NT2/D1 (cell line): ENCODE data around the gene SP8.

Source experiments
- SUZ12 ChIP-seq: IDR thresholded peaks from 2 replicates; pipeline ENCODE4 v1.6.1; 2011; ENCODE audit not compliant: insufficient read length, insufficient read depth; ENCODE audit errors: extremely low read depth
- YY1 ChIP-seq: IDR thresholded peaks from 2 replicates; pipeline ENCODE4 v1.6.1; 2011; ENCODE audit not compliant: insufficient read length, insufficient read depth
- ZNF274 ChIP-seq: IDR thresholded peaks from 2 replicates; pipeline ENCODE4 v1.6.1; 2011; ENCODE audit warnings: mild to moderate bottlenecking, low read depth, low read length

- no peak for TF ChIP-seq YY1
- no peak for TF ChIP-seq ZNF274
- no peak for TF ChIP-seq SUZ12
Observed at GRCh38 chr7:20795881-20796280, 9.2 kb upstream of the SP8 start.
